HG03378 (cell line): ENCODE measurements around the gene PHF20.
"Not testable (repeated sequence)": the region's sequence is repeated elsewhere in the genome, so short reads cannot be mapped to it uniquely, and the experiment has no call there.

Source experiments
- ATAC-seq: cut with Tn5 transposase; IDR thresholded peaks from one replicate; pipeline ENCODE4 v1.9.1; 2021; ENCODE audit warnings: mild to moderate bottlenecking, moderate library complexity; ENCODE audit not compliant: unreplicated experiment

The PHF20 gene

DNA sequence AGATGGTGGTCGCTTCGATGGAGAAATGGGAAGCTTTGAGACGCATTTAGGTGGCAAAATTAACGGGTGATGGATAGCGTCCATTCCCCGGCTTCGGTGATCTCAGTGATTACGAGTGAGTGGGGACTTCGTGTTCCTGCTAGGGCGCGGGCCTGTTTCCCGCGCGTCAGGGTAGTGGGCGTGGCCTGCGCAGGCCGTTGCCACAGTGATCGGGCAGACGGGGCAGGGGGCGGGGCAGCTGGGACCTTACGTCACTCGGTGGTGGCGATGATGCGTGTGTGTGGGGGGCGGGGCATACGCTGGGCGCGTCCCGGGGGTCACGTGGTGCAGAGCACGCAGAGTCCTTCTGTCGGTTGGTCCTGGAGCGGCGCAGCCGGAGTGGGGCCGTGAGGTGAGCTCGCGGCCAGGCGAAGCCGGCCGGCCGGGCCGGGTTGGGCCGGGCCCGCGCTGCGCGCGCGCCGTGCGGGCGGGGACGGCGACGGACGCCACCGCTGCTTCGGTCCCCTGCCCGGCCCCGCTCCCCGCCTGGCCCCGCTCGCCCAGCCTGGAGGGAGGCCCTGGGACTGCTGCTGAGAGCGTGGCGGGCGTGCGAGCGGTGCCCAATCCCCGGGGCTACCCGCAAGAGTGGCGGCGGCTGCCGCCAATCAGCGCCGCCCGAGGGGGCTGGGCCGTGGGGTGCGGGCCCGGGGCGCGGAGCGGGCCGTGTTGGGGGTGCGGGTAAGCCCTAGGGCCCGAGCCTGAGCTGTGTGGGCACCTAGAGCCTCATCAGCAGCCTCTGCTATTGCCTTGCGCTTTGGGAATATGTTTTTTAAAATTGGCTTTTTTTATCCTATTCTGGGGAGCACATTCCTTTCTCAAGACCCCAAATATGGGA is at the start of gene PHF20:
TSS of gene PHF20 (plus strand) at position 327 of the 874 bp plus-strand sequence. CDS start 29,508 bp downstream, outside the sequence.
- ATAC-seq, result peak; percentile 58

DNA sequence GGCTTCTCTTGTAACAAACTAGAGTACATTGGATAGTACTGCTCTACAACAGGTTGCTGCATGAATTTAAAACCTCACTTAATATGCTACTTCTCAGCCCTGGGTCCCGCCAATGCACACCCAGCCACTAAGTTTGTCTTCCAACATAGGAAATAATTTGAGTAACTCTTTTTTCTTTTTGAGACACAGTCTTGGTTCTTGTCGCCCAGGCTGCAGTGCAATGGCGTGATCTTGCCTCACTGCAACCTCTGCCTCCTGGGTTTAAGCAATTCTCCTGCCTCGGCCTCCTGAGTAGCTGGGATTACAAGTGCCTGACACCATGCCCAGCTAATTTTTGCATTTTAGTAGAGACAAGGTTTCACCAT is 48.6 kb upstream of the PHF20 start:
- ATAC-seq, result not testable (repeated sequence)

DNA sequence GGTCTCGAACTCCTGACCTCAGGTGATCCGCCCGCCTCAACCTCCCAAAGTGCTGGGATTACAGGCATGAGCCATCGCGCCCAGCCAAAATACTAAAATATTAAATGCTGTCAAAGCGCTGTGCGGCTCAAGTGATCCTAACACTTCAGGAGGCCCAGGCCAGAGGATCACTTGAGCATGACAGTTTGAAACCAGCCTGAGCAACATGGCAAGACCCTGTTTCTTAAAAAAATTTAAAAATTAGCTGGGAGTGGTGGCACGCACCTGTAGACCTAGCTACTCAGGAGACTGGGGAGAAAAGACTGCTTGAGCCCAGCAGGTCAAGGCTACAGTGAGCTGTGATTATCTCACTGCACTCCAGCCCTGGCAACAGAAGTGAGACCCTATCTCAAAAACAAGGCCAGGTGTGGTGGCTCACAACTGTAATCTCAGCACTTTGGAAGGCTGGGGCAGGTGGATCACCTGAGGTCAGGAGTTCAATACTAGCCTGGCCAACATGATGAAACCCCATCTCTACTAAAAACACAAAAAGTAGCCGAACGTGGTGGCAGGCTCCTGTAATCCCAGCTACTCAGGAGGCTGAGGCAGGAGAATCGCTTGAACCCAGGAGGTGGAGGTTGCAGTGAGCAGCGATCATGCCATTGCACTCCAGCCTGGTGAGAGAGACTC is 48.0 kb upstream of the PHF20 start:
- ATAC-seq, result not testable (repeated sequence)

DNA sequence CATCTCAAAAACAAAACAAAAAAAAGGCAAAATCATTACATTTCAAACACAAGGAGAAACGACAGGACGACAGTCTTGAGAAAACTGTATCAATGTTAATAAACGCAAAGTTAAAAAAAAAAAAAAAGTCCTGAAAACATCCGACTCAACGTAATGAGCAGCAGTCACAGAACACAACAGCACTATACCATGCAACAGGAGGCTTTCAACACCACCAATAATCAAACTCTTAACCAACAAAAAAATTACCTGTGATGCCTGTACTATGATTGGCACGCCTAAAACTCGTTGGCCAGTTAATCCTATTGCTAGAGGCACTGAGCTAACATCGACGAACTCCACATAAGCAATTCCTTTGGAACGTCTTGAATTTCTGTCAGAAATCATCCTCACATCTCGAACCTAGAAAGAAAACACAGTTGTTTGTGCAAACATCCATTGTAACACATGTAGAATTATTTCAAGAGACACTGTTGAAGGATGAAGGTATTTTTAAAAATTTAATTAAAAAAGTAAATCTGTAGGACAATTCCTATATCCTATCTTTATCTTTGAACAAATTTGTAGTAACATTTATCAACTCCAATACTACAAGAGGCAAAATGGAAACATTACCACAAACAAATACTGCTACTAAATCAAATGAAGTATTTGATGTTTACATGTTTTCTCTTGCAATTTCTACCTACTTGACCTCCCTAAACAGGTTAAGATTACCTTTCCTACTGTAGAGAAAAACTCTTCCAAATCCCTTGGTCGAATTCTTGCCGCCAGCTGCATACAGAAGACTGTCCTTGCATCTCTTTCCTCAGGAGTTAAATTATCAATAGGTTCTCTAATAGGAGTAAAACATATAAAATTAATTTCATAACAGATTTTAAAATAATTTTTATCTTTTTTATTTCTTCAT is 47.2 kb upstream of the PHF20 start:
- ATAC-seq, result no peak

DNA sequence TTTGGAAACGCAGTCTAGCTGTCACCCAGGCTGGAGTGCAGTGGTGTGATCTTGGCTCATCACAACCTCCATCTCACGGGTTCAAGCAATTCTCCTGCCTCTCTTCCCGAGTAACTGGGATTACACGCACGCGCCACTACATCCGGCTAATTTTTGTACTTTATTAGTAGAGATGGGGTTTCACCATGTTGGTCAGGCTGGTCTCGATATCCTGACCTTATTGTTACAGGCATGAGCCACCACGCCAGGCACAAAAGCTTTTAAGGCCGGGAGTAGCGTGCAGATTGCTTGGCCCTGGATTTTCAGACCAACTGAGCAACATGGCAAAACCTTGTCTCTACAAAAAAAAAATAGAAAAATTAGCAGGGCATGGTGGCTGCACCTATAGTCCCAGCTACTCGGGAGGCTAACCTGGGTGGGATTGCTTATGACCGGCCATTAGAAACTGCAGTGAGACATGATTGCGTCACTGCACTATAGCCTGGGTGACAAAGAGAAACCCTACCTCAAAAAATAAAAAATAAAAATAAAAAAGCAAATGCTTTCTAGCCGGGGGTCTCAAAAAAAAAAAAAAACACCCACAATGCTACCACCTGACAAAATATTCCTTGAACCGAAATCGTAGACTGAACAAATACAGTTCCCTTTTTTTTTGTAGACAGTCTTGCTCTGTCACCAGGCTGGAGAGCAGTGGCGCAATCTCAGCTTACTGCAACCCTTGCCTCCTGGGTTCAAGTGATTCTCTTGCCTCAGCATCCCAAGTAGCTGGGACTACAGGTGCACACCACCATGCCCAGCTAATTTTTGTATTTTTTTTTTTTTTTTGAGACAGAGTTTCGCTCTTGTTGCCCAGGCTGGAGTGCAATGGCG is 44.7 kb upstream of the PHF20 start:
- no peak for ATAC-seq

DNA sequence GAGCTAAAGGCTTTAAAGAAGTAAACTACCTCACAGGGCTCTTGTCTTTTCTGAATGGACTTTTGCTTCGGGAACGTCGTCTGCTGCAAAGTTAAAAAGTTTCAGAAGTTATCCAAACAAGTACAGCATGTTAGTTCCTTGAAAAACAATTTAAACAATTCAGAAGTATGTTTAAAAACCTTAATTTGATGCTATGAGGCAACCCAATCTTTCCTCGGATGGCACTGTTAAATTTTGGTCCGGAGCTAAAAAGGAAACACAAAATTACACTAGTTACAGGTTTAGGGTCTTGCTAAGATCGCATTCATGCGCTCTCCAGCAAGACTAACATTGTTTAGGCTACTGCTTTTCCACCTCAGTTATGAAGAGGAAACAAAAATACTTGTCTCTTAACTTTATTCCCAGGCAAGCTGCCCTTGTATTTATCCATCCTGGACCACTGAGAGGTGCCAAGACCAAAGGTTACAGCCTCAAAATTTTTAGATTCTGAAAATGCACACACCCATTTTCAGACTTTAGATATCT is 42.5 kb upstream of the PHF20 start:
- no peak for ATAC-seq

DNA sequence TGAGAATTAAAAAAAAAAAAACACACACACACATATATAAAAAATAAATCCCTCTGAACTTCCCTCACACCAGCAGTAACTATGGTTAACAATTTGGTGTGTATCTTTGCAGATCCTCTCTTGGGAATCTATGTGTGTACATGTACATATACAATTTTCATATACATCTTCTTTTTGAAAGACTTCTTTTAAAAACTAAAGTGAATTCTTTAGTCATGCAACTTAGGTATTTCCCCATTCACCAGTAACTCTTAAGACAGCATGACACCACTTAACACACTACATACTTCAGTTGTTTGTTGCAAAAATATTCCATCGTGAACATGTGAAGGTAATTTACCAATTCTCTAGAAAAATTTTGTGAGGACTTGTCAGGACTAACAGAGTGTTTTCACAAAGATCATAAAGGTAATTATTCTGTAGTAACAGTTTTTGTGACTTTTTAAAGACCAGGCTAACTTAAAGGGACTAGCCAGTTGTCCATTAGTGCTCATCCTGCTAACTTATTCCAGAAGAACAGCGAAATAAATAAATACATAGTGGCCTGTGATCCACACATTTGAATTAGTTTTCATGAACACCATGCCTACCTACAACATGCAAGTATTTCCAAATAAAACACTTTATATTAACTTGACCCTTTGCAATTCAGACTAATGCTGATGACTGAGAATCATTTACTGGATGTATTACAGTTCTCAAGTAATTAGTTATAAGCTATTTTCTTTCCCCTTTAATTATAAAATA is 41.8 kb upstream of the PHF20 start:
- no peak for ATAC-seq

DNA sequence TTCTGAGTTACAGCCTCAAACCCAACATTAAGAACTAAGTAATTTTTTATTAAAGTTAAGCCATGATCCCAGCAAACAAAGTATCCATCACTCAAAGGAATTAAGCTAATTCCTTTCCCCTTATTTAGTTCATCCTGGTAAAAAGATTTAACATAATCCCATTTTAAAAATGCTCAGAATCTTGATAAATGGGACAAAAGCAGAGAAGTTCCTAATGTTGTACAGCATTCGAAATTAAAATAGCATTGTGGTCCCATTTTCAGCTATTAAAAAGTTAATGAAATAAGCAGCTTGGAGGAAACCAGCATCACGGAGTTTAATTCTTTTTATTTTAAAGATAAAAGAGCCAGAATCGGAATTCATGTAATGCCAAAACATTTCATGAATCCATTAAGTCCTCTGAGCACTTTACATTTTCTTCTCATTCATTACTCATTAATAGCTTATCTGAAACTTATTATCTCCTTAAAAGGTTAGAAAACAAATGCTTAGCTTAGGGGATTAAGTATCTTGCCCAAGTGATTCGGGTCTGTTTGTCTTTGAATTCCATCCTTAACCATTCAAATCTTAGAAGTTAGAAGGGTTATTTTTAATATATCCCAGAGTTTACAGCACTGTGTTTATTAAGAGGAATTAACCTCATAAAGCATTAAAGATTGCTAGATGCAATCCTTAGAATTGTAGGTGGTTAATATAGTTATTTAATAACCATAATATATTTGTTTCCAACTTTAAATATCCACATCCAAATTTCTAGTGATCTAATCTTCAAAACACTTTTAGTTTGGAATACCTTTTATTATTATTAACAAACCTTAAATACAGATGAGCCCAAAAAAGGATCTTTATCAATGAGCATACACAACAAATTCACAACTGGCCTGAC is 41.0 kb upstream of the PHF20 start:
- no peak for ATAC-seq

- no peak for ATAC-seq
These were observed 40.4 kb upstream of the PHF20 start for GRCh38 chr20:35731469-35731788.

DNA sequence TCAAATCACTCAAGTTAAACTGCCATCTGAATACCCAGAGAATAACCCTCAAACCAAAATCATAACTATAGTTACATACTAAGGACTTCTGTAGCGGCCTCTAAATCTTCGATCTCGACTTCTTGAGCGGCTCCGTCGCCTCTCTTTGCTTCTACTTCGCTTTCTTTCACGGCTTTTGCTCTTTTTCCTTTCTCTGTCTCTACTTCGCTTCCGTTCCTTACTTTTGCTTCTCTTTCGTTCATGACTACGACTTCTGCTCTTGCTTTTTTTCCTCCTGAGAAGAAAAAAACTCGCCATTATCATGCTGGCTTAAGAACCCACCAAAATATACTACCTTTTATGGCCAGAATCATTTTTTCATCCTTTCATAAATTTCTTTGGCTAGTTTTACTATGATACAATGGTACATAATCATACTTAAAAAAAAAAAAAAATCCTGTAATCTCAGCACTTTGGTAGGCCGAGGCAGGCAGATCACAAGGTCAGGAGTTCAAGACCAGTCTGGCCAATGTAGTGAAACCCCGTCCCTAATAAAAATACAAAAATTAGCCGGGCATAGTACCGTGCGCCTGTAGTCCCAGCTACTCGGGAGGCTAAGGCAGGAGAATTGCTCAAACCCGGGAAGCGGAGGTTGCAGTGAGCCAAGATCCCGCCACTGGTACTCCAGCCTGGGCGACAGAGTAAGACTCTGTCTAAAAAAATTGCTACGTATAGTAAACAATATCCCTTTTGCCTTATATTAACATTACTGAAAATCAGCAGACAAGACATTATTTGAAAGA is 39.8 kb upstream of the PHF20 start:
- no peak for ATAC-seq

GRCh38 chr20:35732644-35732982 is 39.2 kb upstream of the PHF20 start:
- no peak for ATAC-seq

DNA sequence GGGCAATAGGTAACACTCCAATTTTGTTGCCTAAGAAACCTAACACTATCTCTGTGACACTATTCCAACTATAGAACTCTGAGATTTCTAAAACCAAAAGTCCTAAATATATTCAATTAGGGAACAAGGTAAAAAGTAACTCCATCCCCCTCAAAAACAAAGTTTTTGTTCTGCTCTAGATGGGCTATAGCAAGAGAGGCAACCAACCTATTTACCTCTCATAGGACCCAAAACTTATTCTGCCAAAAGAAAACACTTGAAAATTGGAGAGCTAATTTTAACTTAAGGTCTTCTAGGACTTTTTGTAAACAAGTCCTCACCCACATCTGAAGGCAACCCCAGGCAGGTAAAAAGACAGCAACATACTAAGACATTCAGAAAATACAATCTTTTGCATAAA is 37.4 kb upstream of the PHF20 start:
- no peak for ATAC-seq

GRCh38 chr20:35734777-35735649 is 36.8 kb upstream of the PHF20 start:
- ATAC-seq, result no peak

DNA sequence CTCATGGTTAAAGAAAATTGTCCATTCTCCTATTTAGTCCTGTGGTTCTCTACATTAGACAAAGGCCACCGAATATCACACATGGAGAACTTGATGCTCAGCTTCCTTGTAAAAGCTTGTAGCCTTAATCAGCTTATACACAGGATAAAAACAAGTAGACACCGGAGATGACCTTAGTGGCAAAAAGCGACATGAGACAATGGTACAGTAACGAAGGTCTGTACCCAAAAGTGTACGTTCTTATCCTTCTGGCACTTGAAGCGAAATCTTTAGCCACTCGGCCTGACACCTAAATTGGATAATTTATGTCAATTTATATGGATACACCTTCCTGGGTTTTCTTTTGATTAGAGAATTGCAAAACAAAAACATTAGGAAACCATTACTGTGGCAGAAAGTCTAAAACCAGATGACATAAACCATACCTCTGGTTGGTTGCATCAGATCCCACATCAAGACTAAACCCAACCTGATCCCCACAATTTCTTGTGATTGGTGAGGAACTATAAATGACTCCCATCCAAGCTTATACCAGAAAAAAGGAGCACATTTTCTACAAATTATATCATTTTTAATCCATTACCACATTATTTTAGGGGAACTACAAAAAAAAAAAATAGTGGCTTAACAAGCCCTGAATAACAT is 35.9 kb upstream of the PHF20 start:
- ATAC-seq, result no peak

DNA sequence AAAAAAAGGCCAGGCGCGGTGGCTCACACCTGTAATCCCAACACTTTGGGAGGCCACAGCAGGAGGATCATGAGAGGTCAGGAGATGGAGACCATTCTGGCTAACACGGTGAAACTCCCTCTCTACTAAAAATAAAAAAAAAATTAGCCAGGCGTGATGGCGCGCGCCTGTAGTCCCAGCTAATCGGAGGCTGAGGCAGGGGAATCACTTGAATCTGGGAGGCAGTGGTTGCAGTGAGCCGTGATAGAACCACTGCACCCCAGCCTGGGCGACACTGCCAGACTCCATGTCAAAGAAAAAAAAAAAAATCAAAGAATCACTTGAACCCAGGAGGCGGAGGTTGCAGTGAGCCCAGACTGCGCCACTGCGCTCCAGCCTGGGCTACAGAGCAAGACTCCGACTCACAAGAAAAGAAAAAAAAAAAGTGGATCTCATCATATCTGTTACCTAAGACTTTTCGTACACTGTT is 33.9 kb upstream of the PHF20 start:
- ATAC-seq, result no peak

- no peak for ATAC-seq
These were observed 33.2 kb upstream of the PHF20 start for GRCh38 chr20:35738410-35739179.
